ENCODE data around the gene RCCD1.
"Not testable (repeated sequence)": the region's sequence is repeated elsewhere in the genome, so short reads cannot be mapped to it uniquely, and the experiment has no call there.

Gene RCCD1

DNA sequence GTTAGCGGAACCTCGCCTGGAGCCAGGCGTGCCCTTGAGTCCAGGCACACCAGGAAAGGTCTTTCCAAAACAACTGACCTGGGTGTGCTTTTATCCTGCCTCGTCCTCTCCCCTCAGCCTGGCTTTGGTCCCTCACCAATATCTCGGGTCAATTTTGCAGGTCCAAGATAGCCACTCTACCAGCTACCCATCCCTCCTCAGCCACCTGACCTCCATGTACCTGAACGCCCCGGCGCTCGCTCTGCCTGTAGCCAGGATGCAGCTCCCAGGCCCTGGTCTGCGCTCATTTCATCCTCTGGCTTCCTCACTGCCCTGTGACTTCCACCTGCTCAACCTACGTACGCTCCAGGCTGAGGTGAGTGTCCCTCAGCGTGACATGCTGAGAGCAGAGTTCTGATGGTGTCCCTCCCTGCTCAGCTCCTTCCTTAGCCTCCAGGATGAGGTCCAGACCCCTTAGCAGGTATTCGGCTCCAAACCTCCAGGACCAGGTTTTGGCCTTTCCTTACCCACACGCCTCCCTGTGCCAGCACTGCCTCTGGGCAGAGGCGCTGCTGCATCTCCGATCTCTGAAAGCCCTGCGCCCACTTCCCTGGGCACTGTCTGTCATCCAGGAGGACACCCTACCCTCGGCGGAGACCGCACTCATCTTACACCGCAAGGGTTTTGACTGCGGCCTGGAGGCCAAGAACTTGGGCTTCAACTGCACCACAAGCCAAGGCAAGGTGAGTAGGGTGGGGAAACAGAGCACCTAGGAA is 36.5 kb upstream of the RCCD1 start:
- no peak for DNase-seq (ENCODE audit: low read depth in 2 of 2)

DNA sequence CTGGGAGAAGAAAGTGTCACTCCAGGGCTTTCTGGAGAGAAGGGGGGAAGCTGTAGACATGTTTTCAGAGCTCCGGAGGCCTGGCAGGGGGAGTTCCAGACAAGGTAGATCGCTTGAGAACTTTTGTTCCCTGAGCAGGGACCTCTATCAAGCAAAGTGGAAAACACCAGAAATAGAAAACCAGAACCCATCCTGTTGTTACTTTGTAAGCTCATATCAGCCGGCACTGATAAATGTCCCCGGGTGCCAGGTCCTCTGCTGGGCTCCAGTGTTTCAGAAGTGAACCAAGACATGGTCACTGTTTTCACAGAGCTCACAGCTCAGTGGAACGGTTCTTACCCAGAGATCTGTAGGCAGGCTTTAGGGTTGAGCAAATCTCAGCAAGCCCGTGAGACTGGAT is 35.8 kb upstream of the RCCD1 start:
- DNase-seq (ENCODE audit: low read depth in 2 of 2), result no peak

DNA sequence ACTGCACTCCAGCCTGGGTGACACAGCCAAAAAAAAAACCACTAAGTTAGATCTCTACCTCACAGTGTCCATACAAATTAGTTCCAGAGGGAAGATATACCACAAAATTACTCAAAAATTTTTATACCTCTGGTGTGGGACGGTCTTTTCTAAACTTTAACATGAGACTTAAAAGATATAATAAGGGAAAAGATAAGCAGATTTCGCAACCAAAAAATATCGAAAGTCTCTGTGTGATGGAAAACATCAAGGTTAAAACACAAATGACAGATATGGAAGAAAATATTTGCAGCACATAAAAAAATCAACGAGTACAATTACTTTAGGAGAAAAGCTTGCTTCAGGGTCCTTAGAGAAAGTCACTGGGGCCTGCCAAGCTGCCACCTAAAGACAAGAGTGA is 32.8 kb upstream of the RCCD1 start:
- no peak for DNase-seq (ENCODE audit: low read depth in 2 of 2)

DNA sequence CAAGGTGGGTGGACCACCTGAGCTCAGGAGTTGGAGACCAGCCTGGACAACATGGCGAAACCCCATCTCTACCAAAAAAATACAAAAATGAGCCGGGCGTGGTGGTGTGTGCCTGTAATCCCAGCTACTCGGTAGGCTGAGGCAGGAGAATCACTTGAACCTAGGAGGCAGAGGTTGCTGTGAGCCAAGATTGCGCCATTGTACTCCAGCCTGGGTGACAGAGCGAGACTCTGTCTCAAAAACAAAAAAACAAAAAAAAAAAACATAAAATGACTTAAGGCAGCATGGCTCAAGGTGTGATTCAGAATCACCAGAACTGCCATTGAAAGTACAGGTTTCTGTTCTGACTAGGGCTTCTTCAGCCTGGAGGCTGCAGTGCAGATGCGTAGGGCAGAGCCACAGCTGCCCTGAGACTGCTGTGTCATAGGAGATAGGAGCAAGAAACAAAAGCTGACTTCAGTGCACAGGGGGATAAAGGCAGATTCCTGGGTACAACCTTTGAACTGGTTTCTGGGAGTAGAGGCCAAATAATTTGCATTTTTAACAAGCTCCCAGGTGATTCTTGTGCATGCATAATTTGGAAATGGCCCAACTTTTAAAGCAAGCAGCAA is 31.9 kb upstream of the RCCD1 start:
- DNase-seq (ENCODE audit: low read depth in 2 of 2), result not testable (repeated sequence)

DNA sequence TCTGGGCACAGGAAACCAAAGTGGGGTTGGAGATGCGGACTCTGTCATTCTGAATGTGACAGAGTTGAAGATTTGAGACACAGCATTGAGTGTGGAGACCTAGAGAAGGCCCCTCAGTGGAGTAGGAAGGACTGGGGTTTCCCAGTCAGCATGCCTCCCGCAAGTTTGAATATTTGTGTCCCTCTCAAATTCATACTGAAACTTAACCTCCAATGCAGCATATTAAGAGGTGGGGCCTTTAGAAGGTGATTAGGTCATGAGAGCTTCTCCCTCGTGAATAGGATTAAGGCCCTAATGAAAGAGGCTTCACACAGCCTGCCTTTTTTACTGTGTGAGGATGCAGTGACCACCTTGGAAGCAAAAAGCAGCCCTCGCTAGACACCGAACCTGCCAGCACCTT is 30.3 kb upstream of the RCCD1 start:
- no peak for DNase-seq (ENCODE audit: low read depth in 2 of 2)

DNA sequence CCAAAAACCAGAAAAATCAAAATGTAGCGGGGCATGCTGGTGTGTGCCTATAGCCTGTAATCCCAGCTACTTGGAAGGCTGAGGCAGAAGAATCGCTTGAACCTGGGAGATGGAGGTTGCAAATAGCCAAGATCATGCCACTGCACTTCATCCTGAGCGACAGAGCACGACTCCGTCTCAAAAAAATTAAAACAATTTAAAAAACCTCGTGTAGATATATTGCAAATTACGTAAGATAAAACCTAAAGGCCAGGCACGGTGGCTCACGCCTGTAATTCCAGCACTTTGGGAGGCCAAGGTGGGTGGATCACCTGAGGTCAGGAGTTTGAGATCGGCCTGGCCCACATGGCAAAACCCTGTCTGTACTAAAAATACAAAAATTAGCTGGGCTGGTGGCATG is 27.9 kb upstream of the RCCD1 start:
- not testable (repeated sequence) for DNase-seq (ENCODE audit: low read depth in 2 of 2)

DNA sequence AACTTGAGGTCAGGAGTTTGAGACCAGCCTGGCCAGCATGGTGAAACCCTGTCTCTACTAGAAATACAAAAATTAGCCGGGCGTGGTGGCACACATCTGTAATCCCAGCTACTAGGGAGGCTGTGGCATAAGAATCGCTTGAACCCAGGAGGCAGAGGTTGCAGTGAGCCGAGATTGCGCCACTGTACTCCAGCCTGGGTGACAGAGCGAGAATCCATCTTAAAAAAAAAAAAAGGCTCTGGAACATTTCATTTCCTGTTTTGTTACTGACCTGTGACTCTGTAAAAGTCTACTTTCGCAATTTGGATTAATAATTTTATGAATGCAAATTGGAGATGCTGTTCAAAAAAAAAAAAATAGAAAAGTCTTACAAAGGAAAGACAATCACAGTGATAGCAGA is 26.6 kb upstream of the RCCD1 start:
- not testable (repeated sequence) for DNase-seq (ENCODE audit: low read depth in 2 of 2)

DNA sequence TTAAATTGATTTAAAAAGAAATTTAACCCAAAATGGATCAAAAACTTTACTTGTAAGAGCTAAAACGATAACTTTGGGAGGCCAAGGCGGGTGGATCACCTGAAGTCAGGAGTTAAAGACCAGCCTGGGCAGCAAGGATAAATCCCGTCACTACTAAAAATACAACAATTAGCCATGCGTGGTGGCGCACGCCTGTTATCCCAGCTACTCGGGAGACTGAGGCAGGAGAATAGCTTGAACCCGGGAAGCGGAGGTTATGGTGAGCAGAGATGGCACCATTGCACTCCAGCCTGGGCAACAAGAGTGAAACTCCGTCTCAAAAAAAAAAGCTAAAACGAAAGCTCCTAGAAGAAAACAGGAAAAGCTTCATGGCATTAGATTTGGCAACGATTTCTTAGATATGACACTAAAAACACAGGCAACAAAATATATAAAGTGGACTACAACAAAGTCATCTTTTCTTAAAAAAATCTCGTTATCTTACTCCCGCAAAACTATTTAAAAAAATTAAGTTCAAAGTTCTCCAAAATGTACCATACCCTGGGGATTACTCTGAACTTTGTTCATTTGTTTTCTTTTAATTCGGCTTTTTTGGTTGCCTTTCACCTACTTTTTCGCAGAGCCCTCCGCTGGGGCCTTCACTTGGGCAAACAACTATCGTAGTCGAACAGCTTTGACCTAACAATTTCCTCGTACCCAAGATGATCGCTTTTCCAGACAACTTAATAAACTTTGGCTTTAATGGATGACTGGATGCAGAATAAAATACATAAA is 25.3 kb upstream of the RCCD1 start:
- no peak for DNase-seq (ENCODE audit: low read depth in 2 of 2)

DNA sequence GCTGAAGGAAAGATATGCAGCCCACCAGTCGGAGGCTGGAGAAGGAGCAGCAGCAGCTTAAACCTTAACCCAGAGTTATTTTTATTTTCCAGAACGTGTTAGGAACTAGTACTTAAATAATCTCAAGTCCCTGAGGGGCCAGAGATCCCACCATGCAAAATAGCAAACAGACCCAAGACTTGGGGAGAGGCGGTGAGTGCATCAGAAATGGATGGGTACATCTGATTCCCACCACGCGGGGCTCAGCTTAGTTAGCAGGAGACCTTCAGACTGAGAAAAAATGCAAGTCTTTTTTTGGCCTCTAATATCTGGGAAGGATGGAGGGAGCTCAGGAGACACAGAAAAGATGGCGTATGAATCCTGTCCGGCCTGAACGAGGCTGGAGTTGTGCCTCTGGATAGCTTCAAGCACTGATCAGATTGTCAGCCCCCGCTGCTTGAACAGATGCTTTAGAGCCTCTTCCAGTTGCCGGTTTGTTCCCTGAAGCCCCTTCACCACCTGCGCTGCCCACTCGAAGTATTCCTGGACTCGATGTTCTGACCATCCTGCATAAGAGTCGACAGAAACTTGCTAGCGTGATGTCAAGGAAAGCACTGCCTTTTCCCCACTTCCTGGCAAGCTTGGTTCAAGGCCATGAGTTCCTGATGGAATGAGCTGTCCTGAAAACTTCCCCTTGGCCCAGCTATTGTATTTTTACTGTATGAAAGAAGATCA is 23.7 kb upstream of the RCCD1 start:
- DNase-seq (ENCODE audit: low read depth in 2 of 2), result no peak

DNA sequence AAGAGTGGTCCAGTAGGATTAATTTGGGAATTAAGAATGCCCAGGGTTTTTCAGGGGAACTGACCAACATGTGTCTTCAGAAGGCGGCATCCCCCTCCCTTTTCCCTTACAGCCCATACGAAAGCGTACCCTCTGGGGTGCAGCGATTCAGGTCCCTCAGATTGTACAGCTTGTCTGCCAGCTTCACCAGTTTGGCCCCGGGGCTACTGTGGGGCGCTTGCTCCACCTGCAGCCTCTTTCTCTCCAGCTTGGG is 23.2 kb upstream of the RCCD1 start:
- DNase-seq (ENCODE audit: low read depth in 2 of 2), result no peak

DNA sequence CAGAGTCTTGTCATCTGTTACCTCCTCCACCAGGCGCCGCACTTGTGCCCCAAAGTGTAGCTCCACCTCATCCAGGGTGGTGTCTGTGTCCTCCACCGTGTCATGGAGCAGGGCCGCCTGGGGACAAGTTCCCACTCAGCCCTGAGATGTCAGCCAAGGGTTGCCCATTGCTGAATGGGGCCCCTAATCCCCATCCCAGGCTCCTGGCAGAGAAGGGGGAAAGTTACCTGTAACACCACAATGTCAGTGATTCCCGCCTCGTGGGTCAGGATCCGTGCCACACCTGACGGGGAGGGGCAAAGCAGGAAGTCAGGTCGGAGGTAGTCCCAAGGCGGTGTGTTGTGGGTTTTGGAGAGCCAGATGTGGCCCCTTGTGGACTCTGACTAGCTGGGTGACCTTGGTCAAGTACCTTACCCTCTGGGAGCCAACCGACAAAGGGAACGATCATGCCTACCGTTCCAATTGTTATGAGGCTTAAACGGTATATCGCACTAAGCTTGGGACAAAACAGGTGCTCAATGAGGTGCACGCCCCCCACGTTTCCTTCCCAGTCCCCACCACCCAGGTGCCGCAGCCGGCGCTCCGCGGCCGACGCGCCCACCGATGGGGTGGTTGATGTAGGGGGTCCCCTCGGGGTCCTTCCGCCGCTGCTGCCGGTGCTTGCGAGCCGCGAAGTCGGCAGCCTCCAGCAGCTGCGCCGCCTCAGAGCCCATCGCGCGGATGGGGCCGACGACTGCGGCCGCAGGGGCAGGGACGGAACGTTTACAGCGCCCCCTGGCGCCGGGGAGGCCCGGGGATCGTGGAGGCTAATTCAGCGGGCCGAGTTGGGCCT is 22.6 kb upstream of the RCCD1 start, which contains the start of gene HDDC3:
Gene HDDC3 (minus strand): TSS at position 722 of the 832 bp plus-strand sequence. CDS start 9 bp downstream, at position 713.
- DNase-seq (ENCODE audit: low read depth in 2 of 2), result peak; percentile 79 to 89

DNA sequence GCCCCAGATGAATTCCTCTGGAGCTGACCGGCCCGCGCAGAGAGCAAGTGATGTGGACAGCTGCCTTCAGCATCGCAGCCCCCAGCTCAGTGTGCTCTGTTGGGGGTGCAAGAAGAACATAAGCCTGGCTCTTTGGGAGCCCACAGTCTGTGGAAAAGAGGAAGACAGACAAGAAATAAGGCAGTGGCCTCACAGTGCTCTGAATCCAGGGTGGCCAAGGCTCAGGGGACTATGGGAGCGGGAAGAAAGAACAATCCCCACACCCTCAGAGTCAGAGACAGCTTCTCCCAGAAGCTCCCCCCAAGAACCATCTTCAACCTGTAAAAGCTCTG is 22.1 kb upstream of the RCCD1 start:
- no peak for DNase-seq (ENCODE audit: low read depth in 2 of 2)

DNA sequence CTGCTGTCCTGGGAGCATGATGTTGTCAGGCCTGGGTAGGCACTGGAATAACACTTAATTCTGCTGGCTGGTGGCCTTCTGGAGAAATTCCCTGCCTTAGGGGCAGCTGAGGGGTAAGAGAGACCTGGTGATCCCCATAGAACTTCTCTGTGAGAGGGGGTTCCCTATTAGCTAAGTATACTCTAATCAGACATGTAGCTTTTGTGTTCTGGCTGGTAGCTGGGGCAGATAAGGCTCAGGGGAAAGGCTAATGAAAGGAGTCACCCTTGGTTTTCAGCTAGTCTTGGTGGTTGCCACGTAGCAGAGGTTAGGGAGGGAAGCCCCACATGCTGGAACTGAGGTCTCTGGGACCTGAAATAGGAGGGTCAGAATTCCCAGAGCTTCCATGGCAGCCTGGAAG is 21.4 kb upstream of the RCCD1 start:
- DNase-seq (ENCODE audit: low read depth in 2 of 2), result no peak

DNA sequence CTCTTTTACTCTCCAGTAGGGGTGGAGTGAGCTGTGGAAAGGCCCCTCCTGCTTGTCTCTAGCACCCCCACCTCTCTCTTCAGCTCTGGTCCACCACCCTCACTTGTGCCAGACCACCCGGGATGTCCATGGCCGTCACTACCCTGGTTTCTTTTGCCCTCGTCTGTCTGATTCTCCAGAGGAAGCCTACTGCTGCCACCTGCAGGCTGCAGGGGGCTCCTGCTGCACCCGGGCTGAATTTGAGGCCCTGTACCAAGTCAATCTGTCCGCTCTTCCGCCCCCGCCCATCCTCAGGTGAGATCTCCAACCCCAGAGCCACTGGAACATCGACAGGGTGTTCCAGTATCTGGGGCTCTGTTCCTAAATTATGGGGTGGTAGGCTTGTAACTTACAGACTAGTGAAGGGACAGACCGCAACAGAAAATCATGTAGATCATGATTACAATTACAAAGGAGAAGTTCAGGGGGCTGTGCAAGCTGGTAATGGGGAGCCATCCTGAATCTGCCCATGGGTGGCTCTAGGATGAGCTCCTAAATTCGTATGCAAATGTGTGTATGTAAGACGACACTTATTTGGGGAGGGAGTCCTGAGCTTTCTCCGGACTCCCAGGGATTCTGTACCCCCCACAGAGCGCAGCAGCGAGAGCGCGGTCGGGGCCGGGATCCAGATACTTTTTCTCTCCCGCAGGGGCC is 20.3 kb upstream of the RCCD1 start:
- DNase-seq (ENCODE audit: low read depth in 2 of 2), result peak; percentile 49 to 67

DNA sequence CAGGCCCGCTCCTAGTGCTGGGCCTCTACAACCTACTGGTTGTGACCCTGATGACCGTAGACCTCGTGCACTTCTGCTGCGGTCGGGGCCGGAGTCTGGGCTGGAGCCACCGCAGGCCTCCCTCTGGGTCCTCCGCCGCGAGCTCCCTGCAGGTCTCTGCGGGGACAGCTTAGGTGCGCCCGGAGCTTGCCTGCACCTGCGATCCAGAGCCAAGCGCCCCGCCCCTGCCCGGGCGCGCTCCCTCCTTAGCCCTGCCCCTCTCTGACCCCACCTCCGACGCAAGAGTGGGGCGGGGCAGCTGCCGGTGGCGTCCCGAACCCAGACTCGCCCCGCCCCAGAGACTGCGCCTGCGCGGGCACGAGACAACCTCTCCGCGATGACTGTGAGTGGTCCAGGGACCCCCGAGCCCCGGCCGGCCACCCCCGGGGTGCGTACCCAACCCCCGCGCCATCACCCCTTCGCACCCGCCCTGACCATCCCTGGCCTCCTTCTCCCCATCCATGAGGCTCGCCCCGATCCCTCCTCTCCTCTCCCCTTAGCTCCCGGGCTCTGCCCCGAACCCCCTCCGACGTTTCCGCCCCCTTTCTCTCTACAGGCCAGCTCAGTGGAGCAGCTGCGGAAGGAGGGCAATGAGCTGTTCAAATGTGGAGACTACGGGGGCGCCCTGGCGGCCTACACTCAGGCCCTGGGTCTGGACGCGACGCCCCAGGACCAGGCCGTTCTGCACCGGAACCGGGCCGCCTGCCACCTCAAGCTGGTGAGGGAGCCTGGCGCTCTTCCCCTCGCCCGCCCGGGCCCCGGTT is 19.5 kb upstream of the RCCD1 start, which contains the start of gene UNC45A:
Gene UNC45A (plus strand): TSS at position 337 of the 803 bp plus-strand sequence. CDS start 40 bp downstream, at position 377.
- peak; percentile 90 to 96 for DNase-seq (ENCODE audit: low read depth in 2 of 2)

DNA sequence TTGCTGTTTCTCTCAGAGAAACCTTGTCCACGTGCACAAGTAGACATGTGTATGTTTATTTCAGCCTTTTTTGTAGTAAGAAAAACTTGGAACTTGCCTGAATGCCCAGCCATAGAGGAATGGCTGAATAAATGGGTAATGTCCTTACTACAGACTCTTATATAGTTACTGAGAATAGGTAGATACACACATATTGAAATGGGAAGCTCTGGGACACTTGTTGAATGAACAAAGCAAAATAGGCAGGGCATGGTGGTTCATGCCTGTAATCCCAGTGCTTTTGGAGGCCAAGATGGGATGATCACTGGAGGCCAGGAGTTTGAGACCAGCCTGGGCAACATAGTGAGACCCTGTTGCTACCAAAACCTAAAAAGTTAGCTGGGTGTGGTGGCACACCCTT is 17.9 kb upstream of the RCCD1 start:
- DNase-seq (ENCODE audit: low read depth in 2 of 2), result no peak

DNA sequence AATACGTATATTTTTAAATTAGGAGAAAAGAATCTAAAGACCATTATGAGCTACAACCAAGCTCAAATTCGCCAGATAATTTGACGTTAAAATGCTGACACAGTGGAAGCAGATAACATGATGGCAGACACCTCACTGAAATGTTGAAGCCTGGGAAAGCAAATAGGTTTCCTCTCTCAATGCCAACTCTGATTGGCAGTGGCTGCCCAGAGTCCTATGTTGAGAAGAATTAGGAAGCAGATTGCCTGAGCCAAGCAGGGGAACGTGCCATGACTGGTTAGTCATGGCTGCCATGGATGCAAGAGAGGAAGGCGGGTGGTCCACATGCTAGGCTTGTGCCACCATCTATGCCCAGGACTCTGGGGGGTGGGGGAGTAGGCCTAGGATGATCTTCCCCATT is 16.4 kb upstream of the RCCD1 start:
- no peak for DNase-seq (ENCODE audit: low read depth in 2 of 2)

DNA sequence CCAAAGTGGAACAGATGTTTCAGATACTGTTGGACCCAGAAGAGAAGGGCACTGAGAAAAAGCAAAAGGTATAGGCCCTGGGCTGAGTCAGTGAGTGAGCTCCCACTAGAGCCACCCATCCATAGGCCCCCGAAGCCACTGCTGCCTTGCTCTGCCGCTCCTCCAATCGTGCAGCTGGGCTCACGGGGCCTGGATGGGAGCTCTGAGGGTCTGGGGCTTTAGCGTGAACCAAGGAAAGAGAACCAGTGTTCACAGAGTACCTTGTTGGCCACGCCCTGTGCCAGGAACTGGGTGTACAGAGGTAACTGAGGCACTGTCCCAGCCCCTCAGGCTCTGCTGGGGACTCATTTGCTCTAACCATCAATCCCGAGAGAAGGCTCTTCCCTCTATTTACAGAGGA is 14.9 kb upstream of the RCCD1 start:
- no peak for DNase-seq (ENCODE audit: low read depth in 2 of 2)

DNA sequence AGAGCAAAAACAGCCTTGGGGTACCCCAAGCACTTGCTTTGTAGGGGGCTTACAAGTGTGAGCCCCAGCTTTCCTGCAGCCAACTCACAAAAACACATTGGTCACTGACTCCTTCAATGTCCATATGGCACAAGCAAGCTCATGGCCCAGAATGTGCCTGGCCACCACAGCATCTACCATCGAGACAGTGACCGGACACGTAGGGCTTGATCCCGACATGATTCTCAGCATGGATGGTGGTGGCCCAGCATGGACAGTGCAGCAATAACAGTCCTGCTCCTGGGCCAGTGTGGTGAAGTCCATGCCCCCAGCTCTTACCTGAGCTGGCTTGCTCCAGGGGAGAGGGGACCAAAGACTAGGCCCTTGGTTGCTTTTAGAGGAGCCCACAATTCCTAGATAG is 13.6 kb upstream of the RCCD1 start:
- no peak for DNase-seq (ENCODE audit: low read depth in 2 of 2)

All from stimulated activated CD8-positive, alpha-beta memory T cell treated with anti-CD3 and anti-CD28 coated beads, Interleukin-7, amount 100 ng/mL, for 1 hour (primary cell).